Measurements from ENCODE around the gene RBM39.
"Not testable (repeated sequence)": the region's sequence is repeated elsewhere in the genome, so short reads cannot be mapped to it uniquely, and the experiment has no call there.

The RBM39 gene

GRCh38 chr20:35750611-35751010 lies 8.6 kb upstream of the RBM39 start:
- no peak for DNase-seq (ENCODE audit: low read depth)

GRCh38 chr20:35744492-35744841 lies 2.4 kb upstream of the RBM39 start:
- DNase-seq (ENCODE audit: low read depth): not testable (repeated sequence)

GRCh38 chr20:35743693-35744491 lies 1.8 kb upstream of the RBM39 start:
- no peak for DNase-seq (ENCODE audit: low read depth)

GRCh38 chr20:35742741-35743523 lies 872 bp upstream of the RBM39 start:
- DNase-seq (ENCODE audit: low read depth): no peak

GRCh38 chr20:35739294-35740163 lies 2.5 kb downstream of the RBM39 start:
- DNase-seq (ENCODE audit: low read depth): no peak

GRCh38 chr20:35738410-35739179 lies 3.5 kb downstream of the RBM39 start:
- DNase-seq (ENCODE audit: low read depth): no peak

- DNase-seq (ENCODE audit: low read depth): no peak
These were observed 4.2 kb downstream of the RBM39 start for GRCh38 chr20:35737865-35738333.

GRCh38 chr20:35735826-35736470 lies 6.1 kb downstream of the RBM39 start:
- DNase-seq (ENCODE audit: low read depth): no peak

- DNase-seq (ENCODE audit: low read depth): no peak
These were observed 7.0 kb downstream of the RBM39 start for GRCh38 chr20:35734777-35735649.

GRCh38 chr20:35734374-35734773 lies 7.7 kb downstream of the RBM39 start:
- no peak for DNase-seq (ENCODE audit: low read depth)

- DNase-seq (ENCODE audit: low read depth): no peak
These were observed 9.4 kb downstream of the RBM39 start for GRCh38 chr20:35732644-35732982.

- DNase-seq (ENCODE audit: low read depth): no peak
These were observed 10.0 kb downstream of the RBM39 start for GRCh38 chr20:35731862-35732643.

GRCh38 chr20:35731469-35731788 lies 10.6 kb downstream of the RBM39 start:
- DNase-seq (ENCODE audit: low read depth): no peak

GRCh38 chr20:35730583-35731468 lies 11.2 kb downstream of the RBM39 start:
- no peak for DNase-seq (ENCODE audit: low read depth)

- DNase-seq (ENCODE audit: low read depth): no peak
These were observed 12.1 kb downstream of the RBM39 start for GRCh38 chr20:35729836-35730582.

- DNase-seq (ENCODE audit: low read depth): no peak
These were observed 12.7 kb downstream of the RBM39 start for GRCh38 chr20:35729283-35729807.
